H9 (cell line): Measurements from ENCODE around the gene RASGRF2. TPM values are rescaled to one million over a fixed set of nuclear protein-coding genes. Genes with fewer than 3 reads are reported as not detected.

Source experiments
- DNase-seq: peaks from one replicate; pipeline ENCODE4 v3.0.0-alpha.2; 2017
- H2AFZ ChIP-seq: one replicate; pipeline ENCODE4 v1.6.1; 2013; ENCODE audit warnings: mild to moderate bottlenecking, low read length, control low read depth, moderate library complexity
- H2AK5ac ChIP-seq: 2 replicates; pipeline ENCODE4 v1.6.1; 2013; ENCODE audit warnings: low read length, control low read depth, mixed read lengths; ENCODE audit not compliant: insufficient read length
- H2BK120ac ChIP-seq: one replicate; pipeline ENCODE4 v1.6.1; 2013; ENCODE audit warnings: low read depth, mild to moderate bottlenecking, low read length, control low read depth, inconsistent platforms; ENCODE audit not compliant: poor library complexity, severe bottlenecking
- H2BK12ac ChIP-seq: 2 replicates; pipeline ENCODE4 v1.6.1; 2013; ENCODE audit warnings: low read length, control low read depth, mixed read lengths, low read depth; ENCODE audit not compliant: insufficient read length
- H2BK15ac ChIP-seq: 2 replicates; pipeline ENCODE4 v1.6.1; 2013; ENCODE audit warnings: low read depth, low read length, control low read depth
- H2BK20ac ChIP-seq: one replicate; pipeline ENCODE4 v1.6.1; 2013; ENCODE audit warnings: low read depth, mild to moderate bottlenecking, low read length, control low read depth, inconsistent platforms; ENCODE audit not compliant: poor library complexity, severe bottlenecking
- H2BK5ac ChIP-seq: 2 replicates; pipeline ENCODE4 v1.6.1; 2013; ENCODE audit warnings: low read length, control low read depth, mixed read lengths; ENCODE audit not compliant: insufficient read length
- H3K14ac ChIP-seq: 2 replicates; pipeline ENCODE4 v1.6.1; 2013; ENCODE audit warnings: low read length, control low read depth; ENCODE audit not compliant: insufficient read depth
- H3K18ac ChIP-seq: 2 replicates; pipeline ENCODE4 v1.6.1; 2013; ENCODE audit warnings: low read depth, mild to moderate bottlenecking, mixed read lengths, low read length, control low read depth; ENCODE audit not compliant: insufficient read length
- H3K23ac ChIP-seq: 2 replicates; pipeline ENCODE4 v1.6.1; 2013; ENCODE audit warnings: low read length, control low read depth, mixed read lengths, low read depth; ENCODE audit not compliant: insufficient read length
- H3K23me2 ChIP-seq: 2 replicates; pipeline ENCODE4 v1.6.1; 2013; ENCODE audit warnings: low read depth, mild to moderate bottlenecking, mixed read lengths, low read length, control low read depth; ENCODE audit not compliant: insufficient read length, poor library complexity, severe bottlenecking
- H3K27ac ChIP-seq: 2 replicates; pipeline ENCODE4 v1.5.1; 2013; ENCODE audit warnings: low read length, control low read depth, mixed read lengths, low read depth; ENCODE audit not compliant: insufficient read length
- H3K27me3 ChIP-seq: 2 replicates; pipeline ENCODE4 v1.6.1; 2013; ENCODE audit warnings: low read length, control low read depth, inconsistent platforms; ENCODE audit not compliant: insufficient read depth
- H3K4ac ChIP-seq: 2 replicates; pipeline ENCODE4 v1.6.1; 2013; ENCODE audit warnings: low read depth, mild to moderate bottlenecking, control low read depth, inconsistent platforms, low read length, moderate library complexity
- H3K4me1 ChIP-seq: 2 replicates; pipeline ENCODE4 v1.6.1; 2013; ENCODE audit warnings: low read length, control low read depth, inconsistent platforms; ENCODE audit not compliant: insufficient read depth
- H3K4me2 ChIP-seq: 2 replicates; pipeline ENCODE4 v1.6.1; 2013; ENCODE audit warnings: low read length, control low read depth, mixed read lengths; ENCODE audit not compliant: insufficient read length, insufficient read depth
- H3K56ac ChIP-seq: 2 replicates; pipeline ENCODE4 v1.6.1; 2013; ENCODE audit warnings: low read depth, mild to moderate bottlenecking, mixed read lengths, low read length, control low read depth; ENCODE audit not compliant: insufficient read length
- H3K79me1 ChIP-seq: 2 replicates; pipeline ENCODE4 v1.6.1; 2013; ENCODE audit warnings: low read depth, mild to moderate bottlenecking, moderate library complexity, low read length, control low read depth, inconsistent platforms; ENCODE audit not compliant: insufficient read depth, poor library complexity, severe bottlenecking
- H3K79me2 ChIP-seq: 2 replicates; pipeline ENCODE4 v1.6.1; 2013; ENCODE audit warnings: low read length, control low read depth, inconsistent platforms; ENCODE audit not compliant: insufficient read depth
- H3K9ac ChIP-seq: 2 replicates; pipeline ENCODE4 v1.6.1; 2013; ENCODE audit warnings: low read length, control low read depth, mixed read lengths; ENCODE audit not compliant: insufficient read length; ENCODE audit errors: extremely low read depth
- H3K9me3 ChIP-seq: one replicate; pipeline ENCODE4 v1.6.1; 2013; ENCODE audit warnings: low read depth, low read length, inconsistent platforms; ENCODE audit not compliant: control insufficient read depth
- H3T11ph ChIP-seq: one replicate; pipeline ENCODE4 v1.6.1; 2013; ENCODE audit warnings: mild to moderate bottlenecking, low read length, control low read depth, inconsistent platforms
- H4K20me1 ChIP-seq: one replicate; pipeline ENCODE4 v1.6.1; 2013; ENCODE audit not compliant: control insufficient read depth, insufficient read length, insufficient read depth
- H4K5ac ChIP-seq: 2 replicates; pipeline ENCODE4 v1.6.1; 2013; ENCODE audit warnings: low read depth, mild to moderate bottlenecking, mixed read lengths, low read length, control low read depth; ENCODE audit not compliant: insufficient read length
- H4K8ac ChIP-seq: replicated peaks from 2 replicates; pipeline ENCODE4 v1.6.1; 2013; ENCODE audit warnings: low read length, control low read depth, mixed read lengths, low read depth; ENCODE audit not compliant: insufficient read length
- H4K91ac ChIP-seq: 2 replicates; pipeline ENCODE4 v1.6.1; 2013; ENCODE audit warnings: low read depth, mild to moderate bottlenecking, moderate library complexity, mixed read lengths, low read length, control low read depth; ENCODE audit not compliant: insufficient read length
- H3K27ac Mint-ChIP-seq, 3 experiments: 2 replicates in 2 of 3; 3 replicates in 1 of 3; pipeline ENCODE4 v1.8.0; 2020 to 2021; ENCODE audit warnings: mixed read lengths in 3 of 3, mild to moderate bottlenecking in 1 of 3, moderate library complexity in 1 of 3
- H3K27me3 Mint-ChIP-seq: 2 replicates; pipeline ENCODE4 v1.8.0; 2021; ENCODE audit warnings: low read depth, mild to moderate bottlenecking, moderate library complexity, mixed read lengths
- H3K36me3 Mint-ChIP-seq, 3 experiments: 2 replicates in 2 of 3; 3 replicates in 1 of 3; pipeline ENCODE4 v1.8.0; 2020 to 2021; ENCODE audit warnings: low read depth in 3 of 3, mixed read lengths in 3 of 3; ENCODE audit not compliant: insufficient read depth in 1 of 3
- H3K4me1 Mint-ChIP-seq, 2 experiments: 2 replicates each; pipeline ENCODE4 v1.8.0; 2020; ENCODE audit warnings: mixed read lengths in 2 of 2
- H3K4me3 Mint-ChIP-seq, 2 experiments: 2 replicates in 1 of 2; 3 replicates in 1 of 2; pipeline ENCODE4 v1.8.0; 2020 to 2021; ENCODE audit warnings: mild to moderate bottlenecking in 2 of 2, mixed read lengths in 2 of 2, moderate library complexity in 1 of 2
- H3K9me3 Mint-ChIP-seq, 2 experiments: 2 replicates in 1 of 2; 3 replicates in 1 of 2; pipeline ENCODE4 v1.8.0; 2020; ENCODE audit warnings: mild to moderate bottlenecking in 2 of 2, mixed read lengths in 2 of 2, moderate library complexity in 1 of 2
- CTCF ChIP-seq: fragments of 200-600 bp; sonication (generic); conservative IDR thresholded peaks from 3 replicates; pipeline ENCODE4 v1.8.0; 2021; ENCODE audit warnings: antibody characterized with exemption, mild to moderate bottlenecking
- WGBS: extraction: QIAGEN DNeasy Blood & Tissue Kit; methylation state at CpG from one replicate; pipeline ENCODE4 v1.1.7; 2013; ENCODE audit warnings: missing lambda C conversion rate, low lambda C conversion rate, mixed read lengths; ENCODE audit not compliant: insufficient read length; ENCODE audit errors: extremely low coverage; 5-methylcytosine and 5-hydroxymethylcytosine counted together
- total RNA-seq: library from RNA; stranded (reverse); gene quantifications from 2 replicates; pipeline ENCODE4 v1.2.1, GENCODE V29; 2021

Gene RASGRF2
- total RNA-seq, 1 experiment from 2014 or later, result 13.5 TPM

- Histone ChIP-seq H3K14ac (no peak overlapping the region), H2AK5ac (no peak overlapping the region), H4K91ac (no peak overlapping the region), H3T11ph (no peak overlapping the region), H4K20me1 (peaks cover 2% of the 10 kb centered on the region), H3K79me1 (no peaks in the 10 kb centered on the region), H3K9ac (no peak overlapping the region), H2BK12ac (no peak overlapping the region), H3K18ac (no peak overlapping the region), H3K56ac (no peak overlapping the region), H4K5ac (no peak overlapping the region), H2BK5ac (no peak overlapping the region), H3K27me3 (no peaks in the 10 kb centered on the region), H3K9me3 (no peaks in the 10 kb centered on the region), H3K4me1 (peaks cover 2% of the 10 kb centered on the region; the same call in 1 of the 2 replicates), H2BK120ac (no peak overlapping the region), H3K4ac (no peak overlapping the region), H3K79me2 (no peaks in the 10 kb centered on the region), H3K4me2 (no peak overlapping the region), H2BK20ac (no peak overlapping the region), H4K8ac (no peak overlapping the region), H2BK15ac (no peak overlapping the region), H2AFZ (no peak overlapping the region), H3K23ac (no peak overlapping the region), H3K27ac (no peak overlapping the region), H3K23me2 (no peaks in the 10 kb centered on the region)
- Mint-ChIP-seq H3K9me3 (no peaks in the 10 kb centered on the region; a peak in 1 of 5 replicates), H3K36me3 (peaks cover 4 to 12% (median 5%) of the 10 kb centered on the region in 3 experiments; a peak in 6 of 7 replicates), H3K4me1 (peaks cover 7 to 17% of the 10 kb centered on the region in 2 experiments), H3K27ac (peak overlapping the region in 1 of 3 experiments; percentile 49; a peak in 1 of 7 replicates), H3K27me3 (no peaks in the 10 kb centered on the region), H3K4me3 (no peak overlapping the region)
- DNase-seq, result no peak
- TF ChIP-seq CTCF, result no peak
- no CpG with 5 or more reads among the region's 5 CpGs for WGBS
Observed at GRCh38 chr5:81241001-81241400, 280.8 kb downstream of the RASGRF2 start.
